ENCODE measurements around the gene NDC80. TPM values are rescaled to one million over a fixed set of nuclear protein-coding genes. Genes with fewer than 3 reads are reported as not detected.

Gene NDC80
- total and polyA plus RNA-seq, 11 donors = 0.09 to 5.0 (median 0.35) TPM; not detected in 1

DNA sequence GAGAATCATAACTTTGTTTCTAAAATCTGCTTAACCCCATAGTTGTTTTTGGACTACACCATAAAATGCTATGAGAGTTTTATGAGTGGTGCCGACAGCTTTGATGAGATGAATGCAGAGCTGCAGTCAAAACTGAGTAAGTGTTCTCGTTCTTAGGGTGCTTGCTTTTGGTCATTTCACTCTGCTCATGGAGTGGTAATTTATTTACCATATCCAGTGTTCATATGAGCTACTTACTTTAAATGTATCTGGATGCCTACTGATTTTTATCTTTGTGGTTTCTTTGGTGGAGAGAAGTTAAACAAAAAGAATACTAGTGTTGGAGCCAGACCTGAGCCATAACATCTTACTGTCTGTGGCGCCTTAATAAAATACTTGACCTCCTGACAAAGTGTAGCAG, 16.4 kb downstream of the NDC80 start:
- H3K27ac ChIP-seq = no peak overlapping the region
- H3K27me3 ChIP-seq = no peaks in the 10 kb centered on the region
- H3K4me1 ChIP-seq = peaks cover 0 to 12% (median 0%) of the 10 kb centered on the region in 12 donors
- ATAC-seq (no peak), DNase-seq (no peak)
- intact Hi-C loops (cut with DNase I) = no loop called here
- H3K9me3 ChIP-seq = no peaks in the 10 kb centered on the region
- H3K4me3 ChIP-seq = no peak overlapping the region
- no peaks in the 10 kb centered on the region for H3K36me3 ChIP-seq
- TF ChIP-seq POLR2A (IDR thresholded peaks at IDR 0.05) = no peak
- TF ChIP-seq, protein P1, sequence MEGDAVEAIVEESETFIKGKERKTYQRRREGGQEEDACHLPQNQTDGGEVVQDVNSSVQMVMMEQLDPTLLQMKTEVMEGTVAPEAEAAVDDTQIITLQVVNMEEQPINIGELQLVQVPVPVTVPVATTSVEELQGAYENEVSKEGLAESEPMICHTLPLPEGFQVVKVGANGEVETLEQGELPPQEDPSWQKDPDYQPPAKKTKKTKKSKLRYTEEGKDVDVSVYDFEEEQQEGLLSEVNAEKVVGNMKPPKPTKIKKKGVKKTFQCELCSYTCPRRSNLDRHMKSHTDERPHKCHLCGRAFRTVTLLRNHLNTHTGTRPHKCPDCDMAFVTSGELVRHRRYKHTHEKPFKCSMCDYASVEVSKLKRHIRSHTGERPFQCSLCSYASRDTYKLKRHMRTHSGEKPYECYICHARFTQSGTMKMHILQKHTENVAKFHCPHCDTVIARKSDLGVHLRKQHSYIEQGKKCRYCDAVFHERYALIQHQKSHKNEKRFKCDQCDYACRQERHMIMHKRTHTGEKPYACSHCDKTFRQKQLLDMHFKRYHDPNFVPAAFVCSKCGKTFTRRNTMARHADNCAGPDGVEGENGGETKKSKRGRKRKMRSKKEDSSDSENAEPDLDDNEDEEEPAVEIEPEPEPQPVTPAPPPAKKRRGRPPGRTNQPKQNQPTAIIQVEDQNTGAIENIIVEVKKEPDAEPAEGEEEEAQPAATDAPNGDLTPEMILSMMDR (IDR thresholded peaks at IDR 0.05) = no peak
- 85 to 90% (median 89%) methylated on average over 3 of the region's 3 CpGs for WGBS, 4 donors

DNA sequence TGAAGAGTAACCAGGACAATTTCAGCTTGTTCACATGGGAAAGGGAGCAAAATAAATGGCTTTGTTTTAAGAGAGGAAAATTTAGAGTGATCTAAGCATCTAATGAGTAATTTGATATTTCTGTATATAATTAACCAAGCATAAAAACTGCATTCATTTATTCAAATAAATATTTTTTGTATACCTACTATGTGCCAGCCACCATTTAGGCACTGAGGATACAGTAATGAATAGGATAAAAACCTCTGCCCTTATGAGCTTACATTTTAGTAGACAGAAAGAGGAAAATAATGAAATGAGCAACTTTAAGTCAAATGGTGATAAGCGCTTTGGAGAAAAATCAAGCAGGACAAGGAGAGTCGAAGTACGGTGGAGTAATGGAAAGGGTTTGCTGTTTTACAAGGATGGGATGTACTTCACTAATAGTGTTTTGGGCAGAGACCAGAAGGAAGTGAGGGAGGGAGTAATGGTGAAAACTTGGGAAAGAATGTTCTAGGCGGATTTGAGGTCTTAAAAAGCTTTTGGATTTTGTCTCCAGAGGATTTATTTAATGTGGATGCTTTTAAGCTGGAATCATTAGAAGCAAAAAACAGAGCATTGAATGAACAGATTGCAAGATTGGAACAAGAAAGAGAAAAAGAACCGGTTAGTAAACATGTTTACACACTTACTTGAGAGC, 17.4 kb downstream of the NDC80 start:
- Histone ChIP-seq H3K36me3 (peaks cover 0 to 5% (median 0%) of the 10 kb centered on the region in 9 donors), H3K27me3 (no peaks in the 10 kb centered on the region), H3K4me1 (peaks cover 0 to 12% (median 0%) of the 10 kb centered on the region in 12 donors), H3K4me3 (peak overlapping the region in 7 of 12 donors; percentile 13 to 46 (median 29)), H3K9me3 (no peaks in the 10 kb centered on the region), H3K27ac (peak overlapping the region in 8 of 12 donors; percentile 10 to 54 (median 42))
- DNase-seq (no peak), ATAC-seq (peak in 1 of 4 donors; percentile 50)
- WGBS, 4 donors = 69 to 80% (median 73%) methylated on average over 5 of the region's 5 CpGs
- TF ChIP-seq POLR2A (IDR thresholded peaks at IDR 0.05) = no peak
- TF ChIP-seq, protein P1 (IDR thresholded peaks at IDR 0.05) = no peak
- intact Hi-C loops (cut with DNase I) = no loop called here

DNA sequence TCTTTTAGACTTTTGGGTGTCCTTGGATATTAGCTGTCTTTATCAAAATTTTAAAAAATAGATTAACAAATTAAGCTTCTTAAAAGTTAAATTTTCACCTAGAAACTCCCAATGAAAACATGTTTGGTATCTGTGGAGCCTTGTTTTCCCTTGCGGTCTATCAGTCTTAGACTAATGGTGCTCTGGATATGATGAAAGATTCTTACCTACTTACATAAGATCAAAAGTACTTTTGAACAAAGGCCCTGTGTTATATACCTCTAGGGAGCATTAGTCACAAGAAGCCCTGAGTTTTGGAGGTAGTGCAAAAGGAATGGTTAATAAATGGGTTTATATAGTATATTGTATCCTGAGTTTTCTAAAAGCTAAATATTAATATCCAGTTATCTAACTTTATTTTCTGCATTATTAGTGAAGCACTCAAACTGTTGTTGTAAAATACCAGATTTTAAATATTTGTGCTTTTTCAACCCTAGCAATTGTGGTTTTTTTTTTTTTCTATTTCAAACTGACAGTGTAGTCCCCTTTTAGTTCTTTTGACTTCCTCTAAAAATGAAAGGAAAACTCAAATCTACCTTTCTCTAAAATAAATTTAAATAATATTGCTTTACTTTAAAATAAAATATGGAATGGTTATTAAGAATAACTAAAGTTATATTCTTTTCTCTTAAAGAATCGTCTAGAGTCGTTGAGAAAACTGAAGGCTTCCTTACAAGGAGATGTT, 18.1 kb downstream of the NDC80 start:
- ATAC-seq (peak in 1 of 4 donors; percentile 61), DNase-seq (no peak)
- Histone ChIP-seq H3K27me3 (no peaks in the 10 kb centered on the region), H3K36me3 (peaks cover 0 to 5% (median 0%) of the 10 kb centered on the region in 9 donors), H3K9me3 (no peaks in the 10 kb centered on the region), H3K4me1 (peaks cover 0 to 12% (median 0%) of the 10 kb centered on the region in 12 donors), H3K4me3 (peak overlapping the region in 7 of 12 donors; percentile 13 to 46 (median 29)), H3K27ac (peak overlapping the region in 9 of 12 donors; percentile 10 to 54 (median 41))
- intact Hi-C loops (cut with DNase I) = no loop called here
- WGBS, 4 donors = 80 to 89% (median 85%) methylated on average over 3 of the region's 3 CpGs
- TF ChIP-seq, protein P1 (IDR thresholded peaks at IDR 0.05) = no peak
- TF ChIP-seq POLR2A (IDR thresholded peaks at IDR 0.05) = no peak

DNA sequence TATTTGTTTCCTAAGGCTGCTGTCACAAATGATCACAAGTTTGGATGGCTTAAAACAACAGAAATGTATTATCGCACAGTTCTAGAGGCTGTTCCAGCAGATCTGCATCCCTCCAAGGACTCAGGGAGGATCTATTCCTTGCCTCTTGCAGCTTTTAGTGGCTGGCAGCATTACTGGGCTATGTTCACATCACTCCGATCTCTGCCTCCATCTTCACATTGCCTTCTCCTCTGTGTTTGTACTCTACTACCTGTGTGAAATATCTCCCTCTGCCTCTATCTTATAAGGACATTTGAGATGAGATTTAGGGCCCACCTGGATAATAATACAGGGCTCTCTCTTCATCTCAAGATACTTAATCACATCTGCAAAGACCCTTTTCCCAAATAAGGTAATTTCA, 18.9 kb downstream of the NDC80 start:
- peaks cover 0 to 5% (median 0%) of the 10 kb centered on the region in 9 donors for H3K36me3 ChIP-seq
- TF ChIP-seq, protein P1 (IDR thresholded peaks at IDR 0.05) = no peak
- TF ChIP-seq POLR2A (IDR thresholded peaks at IDR 0.05) = no peak
- ATAC-seq = no peak
- H3K4me3 ChIP-seq = peak overlapping the region in 7 of 12 donors; percentile 13 to 46 (median 29)
- WGBS, 4 donors = 85 to 92% (median 90%) methylated on average over 2 of the region's 2 CpGs
- H3K27ac ChIP-seq = peak overlapping the region in 6 of 12 donors; percentile 12 to 54 (median 37)
- intact Hi-C loops (cut with DNase I) = no loop called here
- H3K9me3 ChIP-seq = no peaks in the 10 kb centered on the region
- peaks cover 0 to 12% (median 0%) of the 10 kb centered on the region in 12 donors for H3K4me1 ChIP-seq
- no peak for DNase-seq
- no peaks in the 10 kb centered on the region for H3K27me3 ChIP-seq
